KMS-11 (cell line): ENCODE measurements around the gene DLG2.
"Not testable (repeated sequence)": the region's sequence is repeated elsewhere in the genome, so short reads cannot be mapped to it uniquely, and the experiment has no call there.

ENCODE experiments used
- H2AFZ ChIP-seq: fragments of 200-600 bp; sonication (generic); 2 replicates; pipeline ENCODE4 v1.6.1; 2016; ENCODE audit warnings: antibody characterized with exemption, mixed run types, low read depth
- H3K27ac ChIP-seq: fragments of 200-600 bp; sonication (generic); 2 replicates; pipeline ENCODE4 v1.6.1; 2016; ENCODE audit warnings: mild to moderate bottlenecking, mixed run types
- H3K27me3 ChIP-seq: fragments of 200-600 bp; sonication (generic); 2 replicates; pipeline ENCODE4 v1.6.1; 2017; ENCODE audit warnings: mild to moderate bottlenecking, low read depth, mixed run types, moderate library complexity; ENCODE audit not compliant: insufficient read depth
- H3K36me3 ChIP-seq: fragments of 200-600 bp; sonication (generic); 2 replicates; pipeline ENCODE4 v1.6.1; 2017; ENCODE audit warnings: mild to moderate bottlenecking, mixed run types; ENCODE audit not compliant: insufficient read depth
- H3K4me1 ChIP-seq: fragments of 200-600 bp; sonication (generic); 2 replicates; pipeline ENCODE4 v1.6.1; 2016; ENCODE audit warnings: mild to moderate bottlenecking, low read depth, mixed run types; ENCODE audit not compliant: poor library complexity, severe bottlenecking
- H3K4me2 ChIP-seq: fragments of 200-600 bp; sonication (generic); 2 replicates; pipeline ENCODE4 v1.7.0; 2016; ENCODE audit warnings: mild to moderate bottlenecking, mixed run types
- H3K4me3 ChIP-seq: fragments of 200-600 bp; sonication (generic); IDR thresholded peaks from 2 replicates; pipeline ENCODE4 v1.6.1; 2017; ENCODE audit warnings: low read depth, low read length, mixed read lengths; ENCODE audit not compliant: insufficient read depth
- H3K79me2 ChIP-seq: fragments of 200-600 bp; sonication (generic); 2 replicates; pipeline ENCODE4 v1.6.1; 2016; ENCODE audit warnings: low read depth, mixed run types; ENCODE audit not compliant: insufficient read depth
- H3K9ac ChIP-seq: fragments of 200-600 bp; sonication (generic); 2 replicates; pipeline ENCODE4 v1.6.1; 2016; ENCODE audit warnings: mild to moderate bottlenecking, mixed run types
- H4K20me1 ChIP-seq: fragments of 200-600 bp; sonication (generic); 2 replicates; pipeline ENCODE4 v1.6.1; 2016; ENCODE audit warnings: mild to moderate bottlenecking, mixed run types; ENCODE audit not compliant: insufficient read depth
- TF ChIP-seq, protein P1 (sequence below): fragments of 200-600 bp; sonication (generic); conservative IDR thresholded peaks from 2 replicates; pipeline ENCODE4 v1.6.1; 2017; ENCODE audit warnings: low read depth, mild to moderate bottlenecking, antibody characterized with exemption, low read length, moderate library complexity, mixed read lengths

The DLG2 gene

DNA sequence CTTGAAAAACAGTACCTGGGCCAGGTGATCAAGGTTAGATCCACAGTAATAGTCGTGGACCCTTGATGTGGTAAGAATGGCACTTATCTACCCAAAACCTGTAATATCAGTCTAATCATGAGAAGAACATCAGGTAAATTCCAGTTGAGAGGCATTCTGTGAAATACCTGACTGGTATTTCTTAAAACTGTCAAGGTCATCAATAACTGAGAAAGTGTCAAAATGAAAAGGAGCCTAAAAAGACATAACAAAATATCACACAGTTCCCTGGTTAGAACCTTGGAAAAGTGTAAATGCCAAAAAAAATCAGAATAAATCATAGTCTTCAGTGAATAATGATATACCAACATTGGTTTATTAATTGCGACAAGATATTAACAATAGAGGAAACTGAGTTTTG, 2185.5 kb downstream of the DLG2 start:
- Histone ChIP-seq H3K36me3 (no peaks in the 10 kb centered on the region), H2AFZ (no peak overlapping the region), H3K27ac (no peak overlapping the region), H4K20me1 (no peaks in the 10 kb centered on the region), H3K79me2 (no peaks in the 10 kb centered on the region), H3K4me3 (no peak overlapping the region), H3K4me2 (no peak overlapping the region), H3K27me3 (no peaks in the 10 kb centered on the region), H3K9ac (no peak overlapping the region), H3K4me1 (no peaks in the 10 kb centered on the region)
- TF ChIP-seq, protein P1, sequence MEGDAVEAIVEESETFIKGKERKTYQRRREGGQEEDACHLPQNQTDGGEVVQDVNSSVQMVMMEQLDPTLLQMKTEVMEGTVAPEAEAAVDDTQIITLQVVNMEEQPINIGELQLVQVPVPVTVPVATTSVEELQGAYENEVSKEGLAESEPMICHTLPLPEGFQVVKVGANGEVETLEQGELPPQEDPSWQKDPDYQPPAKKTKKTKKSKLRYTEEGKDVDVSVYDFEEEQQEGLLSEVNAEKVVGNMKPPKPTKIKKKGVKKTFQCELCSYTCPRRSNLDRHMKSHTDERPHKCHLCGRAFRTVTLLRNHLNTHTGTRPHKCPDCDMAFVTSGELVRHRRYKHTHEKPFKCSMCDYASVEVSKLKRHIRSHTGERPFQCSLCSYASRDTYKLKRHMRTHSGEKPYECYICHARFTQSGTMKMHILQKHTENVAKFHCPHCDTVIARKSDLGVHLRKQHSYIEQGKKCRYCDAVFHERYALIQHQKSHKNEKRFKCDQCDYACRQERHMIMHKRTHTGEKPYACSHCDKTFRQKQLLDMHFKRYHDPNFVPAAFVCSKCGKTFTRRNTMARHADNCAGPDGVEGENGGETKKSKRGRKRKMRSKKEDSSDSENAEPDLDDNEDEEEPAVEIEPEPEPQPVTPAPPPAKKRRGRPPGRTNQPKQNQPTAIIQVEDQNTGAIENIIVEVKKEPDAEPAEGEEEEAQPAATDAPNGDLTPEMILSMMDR, result no peak

DNA sequence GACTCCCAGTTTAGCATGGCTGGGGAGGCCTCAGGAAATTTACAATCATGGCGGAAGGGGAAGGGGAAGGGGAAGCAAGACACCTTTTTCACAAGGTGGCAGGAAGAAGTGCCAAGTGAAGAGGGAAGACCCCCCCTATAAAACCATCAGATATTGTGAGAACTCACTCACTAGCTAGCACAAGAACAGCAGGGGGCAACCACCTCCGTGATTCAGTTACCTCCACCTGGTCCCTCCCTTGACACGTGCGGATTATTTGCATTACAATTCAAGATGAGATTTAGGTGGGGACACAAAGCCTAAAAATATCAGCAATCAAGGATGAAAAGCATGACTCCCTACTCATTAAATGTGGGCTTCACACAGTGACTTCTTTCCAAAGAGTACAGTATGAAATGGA, 2186.0 kb downstream of the DLG2 start:
- Histone ChIP-seq H4K20me1 (no peaks in the 10 kb centered on the region), H3K9ac (no peak overlapping the region), H3K27me3 (no peaks in the 10 kb centered on the region), H2AFZ (no peak overlapping the region), H3K4me1 (no peaks in the 10 kb centered on the region), H3K4me2 (no peak overlapping the region), H3K27ac (no peak overlapping the region), H3K79me2 (no peaks in the 10 kb centered on the region), H3K4me3 (no peak overlapping the region), H3K36me3 (no peaks in the 10 kb centered on the region)
- TF ChIP-seq, protein P1, result no peak

DNA sequence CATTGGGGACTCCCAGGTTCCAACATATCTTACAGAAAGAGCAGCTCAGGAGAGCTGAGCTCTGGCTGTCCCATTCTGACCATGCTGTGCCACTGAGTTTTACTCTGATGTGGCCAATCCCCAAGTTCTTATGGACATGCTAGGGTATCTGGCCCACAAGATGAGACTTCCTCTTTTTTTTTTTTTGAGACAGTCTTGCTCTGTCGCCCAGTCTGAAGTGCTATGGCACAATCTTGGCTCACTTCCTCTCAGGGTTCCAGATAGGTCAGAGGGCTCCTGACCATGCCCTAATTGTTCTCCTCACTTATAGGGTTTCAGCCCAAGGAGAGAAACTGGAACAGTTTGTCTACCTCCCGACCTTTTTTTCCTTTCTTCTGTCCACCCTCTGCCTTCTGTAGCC, 2188.7 kb downstream of the DLG2 start:
- no peak overlapping the region for H3K9ac ChIP-seq
- H3K4me3 ChIP-seq, result no peak overlapping the region
- no peaks in the 10 kb centered on the region for H3K36me3 ChIP-seq
- H3K27ac ChIP-seq, result no peak overlapping the region
- no peaks in the 10 kb centered on the region for H3K4me1 ChIP-seq
- no peak overlapping the region for H2AFZ ChIP-seq
- H3K4me2 ChIP-seq, result no peak overlapping the region
- no peaks in the 10 kb centered on the region for H4K20me1 ChIP-seq
- no peaks in the 10 kb centered on the region for H3K27me3 ChIP-seq
- TF ChIP-seq, protein P1, result no peak
- H3K79me2 ChIP-seq, result no peaks in the 10 kb centered on the region

DNA sequence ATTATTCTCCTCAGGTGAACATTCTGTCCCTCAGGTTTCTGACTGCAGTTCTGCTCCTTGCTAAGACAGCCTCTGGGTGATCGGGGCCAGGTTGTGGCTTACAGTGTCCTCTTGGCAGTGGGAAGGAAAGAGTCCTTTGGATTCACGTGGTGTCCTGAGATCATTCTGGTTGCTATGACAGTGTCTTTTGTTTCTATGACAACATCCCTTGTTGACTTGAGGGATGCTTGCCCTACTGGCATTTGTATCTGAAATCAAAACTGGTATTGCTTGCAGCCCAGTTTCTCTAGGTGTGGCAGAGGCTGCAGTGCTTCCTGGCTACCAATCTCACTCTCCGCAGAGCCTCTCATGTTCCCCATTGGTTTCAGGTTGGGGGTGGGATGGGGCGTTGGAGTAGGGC, 2189.2 kb downstream of the DLG2 start:
- Histone ChIP-seq H3K4me2 (no peak overlapping the region), H3K27ac (no peak overlapping the region), H2AFZ (no peak overlapping the region), H4K20me1 (no peaks in the 10 kb centered on the region), H3K9ac (no peak overlapping the region), H3K4me1 (no peaks in the 10 kb centered on the region), H3K4me3 (no peak overlapping the region), H3K27me3 (no peaks in the 10 kb centered on the region), H3K79me2 (no peaks in the 10 kb centered on the region), H3K36me3 (no peaks in the 10 kb centered on the region)
- TF ChIP-seq, protein P1, result no peak

DNA sequence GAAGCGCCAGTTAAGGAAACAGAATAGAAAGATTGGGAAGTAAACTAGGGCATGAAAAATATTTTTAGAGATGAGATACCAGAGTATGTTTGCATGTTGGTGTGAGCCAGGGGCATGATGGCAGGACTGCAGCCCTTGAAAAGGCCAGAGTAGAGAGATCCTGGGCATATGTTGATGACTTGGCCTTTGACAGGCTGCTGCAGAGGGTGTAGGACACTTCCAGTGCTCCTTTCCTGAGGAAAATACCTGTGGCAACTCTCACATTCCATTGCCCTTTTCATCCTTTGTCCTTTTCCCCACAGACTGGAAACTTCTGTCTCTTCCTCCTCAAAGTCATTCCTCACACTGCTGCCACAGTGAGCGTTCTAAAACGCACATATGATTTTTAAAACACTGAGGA, 2190.3 kb downstream of the DLG2 start:
- Histone ChIP-seq H3K27ac (no peak overlapping the region), H3K4me3 (no peak overlapping the region), H3K27me3 (no peaks in the 10 kb centered on the region), H3K79me2 (no peaks in the 10 kb centered on the region), H3K36me3 (no peaks in the 10 kb centered on the region), H3K9ac (no peak overlapping the region), H3K4me2 (no peak overlapping the region), H3K4me1 (no peaks in the 10 kb centered on the region), H2AFZ (no peak overlapping the region), H4K20me1 (no peaks in the 10 kb centered on the region)
- TF ChIP-seq, protein P1, result no peak

DNA sequence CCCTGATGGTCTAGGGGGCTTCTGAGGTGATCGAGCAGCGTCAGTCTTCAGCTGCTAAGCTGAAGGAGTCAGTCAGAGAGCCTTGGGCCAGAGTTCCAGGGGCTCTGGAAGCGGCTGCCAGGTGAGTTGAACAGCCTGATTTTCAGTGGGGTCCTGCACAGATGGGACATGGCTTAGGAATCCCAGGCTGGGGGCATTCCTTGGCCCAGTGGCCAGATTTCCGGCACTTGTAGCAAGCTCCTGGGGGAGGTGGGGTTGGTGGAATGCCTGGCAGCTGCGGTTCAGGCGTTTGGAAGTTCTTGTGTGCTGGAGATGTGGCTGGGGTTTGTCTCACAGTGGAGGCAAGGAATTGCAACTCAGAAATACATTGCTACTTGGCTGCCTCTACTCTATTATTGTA, 2192.3 kb downstream of the DLG2 start:
- not testable (repeated sequence) for H3K79me2 ChIP-seq, H3K9ac ChIP-seq, H3K27me3 ChIP-seq, H3K36me3 ChIP-seq, H2AFZ ChIP-seq, H3K4me1 ChIP-seq, H3K4me2 ChIP-seq, H3K4me3 ChIP-seq, H4K20me1 ChIP-seq, H3K27ac ChIP-seq
